HG03103 (cell line): ENCODE data around the gene EYA2.
"Not testable (repeated sequence)": the region's sequence is repeated elsewhere in the genome, so short reads cannot be mapped to it uniquely, and the experiment has no call there.

Experiments used
- ATAC-seq: cut with Tn5 transposase; IDR thresholded peaks from one replicate; pipeline ENCODE4 v1.9.1; 2021; ENCODE audit warnings: low read depth; ENCODE audit not compliant: unreplicated experiment

EYA2 gene

GRCh38 chr20:47154089-47154488, 259.4 kb downstream of the EYA2 start:
- no peak for ATAC-seq

GRCh38 chr20:47156301-47157137, 261.9 kb downstream of the EYA2 start:
- no peak for ATAC-seq

- no peak for ATAC-seq
These were observed 264.5 kb downstream of the EYA2 start for GRCh38 chr20:47159166-47159565.

- ATAC-seq: no peak
These were observed 265.6 kb downstream of the EYA2 start for GRCh38 chr20:47160240-47160639.

GRCh38 chr20:47160992-47161391, 266.3 kb downstream of the EYA2 start:
- ATAC-seq: no peak

- ATAC-seq: no peak
These were observed 266.8 kb downstream of the EYA2 start for GRCh38 chr20:47161411-47161810.

GRCh38 chr20:47164140-47164539, 269.5 kb downstream of the EYA2 start:
- no peak for ATAC-seq

GRCh38 chr20:47165376-47165865, 270.8 kb downstream of the EYA2 start:
- no peak for ATAC-seq

- no peak for ATAC-seq
These were observed 273.2 kb downstream of the EYA2 start for GRCh38 chr20:47167846-47168245.

- ATAC-seq: no peak
These were observed 277.9 kb downstream of the EYA2 start for GRCh38 chr20:47172579-47172978.

GRCh38 chr20:47173596-47174216, 279.1 kb downstream of the EYA2 start:
- no peak for ATAC-seq

GRCh38 chr20:47174456-47175243, 280.0 kb downstream of the EYA2 start:
- ATAC-seq: no peak

GRCh38 chr20:47175493-47175892, 280.9 kb downstream of the EYA2 start:
- ATAC-seq: no peak

- ATAC-seq: not testable (repeated sequence)
These were observed 281.6 kb downstream of the EYA2 start for GRCh38 chr20:47176217-47176616.

- no peak for ATAC-seq
These were observed 283.6 kb downstream of the EYA2 start for GRCh38 chr20:47178277-47178676.

GRCh38 chr20:47178851-47179250, 284.2 kb downstream of the EYA2 start:
- ATAC-seq: no peak

GRCh38 chr20:47179267-47179666, 284.6 kb downstream of the EYA2 start:
- ATAC-seq: no peak

- no peak for ATAC-seq
These were observed 286.6 kb downstream of the EYA2 start for GRCh38 chr20:47181056-47181862.

- ATAC-seq: no peak
These were observed 288.7 kb downstream of the EYA2 start for GRCh38 chr20:47183367-47183766.

- ATAC-seq: no peak
These were observed 293.0 kb downstream of the EYA2 start for GRCh38 chr20:47187450-47188195.
